ENCODE data around the gene ASXL1. TPM values are rescaled to one million over a fixed set of nuclear protein-coding genes. Genes with fewer than 3 reads are reported as not detected.

The ASXL1 gene
- total RNA-seq, 1 experiment from 2014 or later: 52.2 TPM

DNA sequence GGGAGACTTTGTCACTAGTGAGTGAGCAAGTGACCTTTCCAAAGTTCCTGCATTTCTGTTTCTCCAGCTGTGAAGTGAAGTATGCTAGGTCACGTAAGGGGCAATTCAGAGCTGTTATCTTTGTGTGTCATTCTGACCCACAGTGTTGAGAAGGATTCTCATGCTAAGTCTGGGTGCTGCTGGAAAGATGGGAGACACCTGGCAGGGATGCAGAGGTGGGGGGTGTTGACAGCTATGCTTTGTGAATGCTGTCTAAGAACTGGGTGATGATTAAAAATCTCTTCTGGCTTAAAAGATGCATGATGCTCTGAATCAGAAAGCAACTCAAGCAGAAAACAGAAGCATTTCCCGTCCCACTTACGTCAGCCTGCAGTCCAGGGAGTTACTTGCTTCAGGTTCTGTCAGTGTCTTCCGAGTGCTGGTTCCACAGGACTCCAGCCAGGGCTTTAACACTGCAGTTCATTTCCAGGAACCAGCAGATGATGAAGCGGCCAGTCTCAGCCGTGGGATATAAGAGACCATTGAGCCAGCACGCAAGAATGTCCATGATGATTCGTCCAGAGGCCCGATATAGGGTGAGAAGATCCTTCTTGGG is 30.9 kb upstream of the ASXL1 start:
- ChIA-PET CTCF (no interaction called here), POLR2A (no interaction called here), RAD21 (ENCODE audit: low non-redundant PET in 1 of 2, low total read pairs in 2 of 2, uncharacterized antibody in 2 of 2, unreplicated experiment in 2 of 2) (no interaction called here)
- ATAC-seq (no peak; the same call in 1 of the 2 replicates), DNase-seq (ENCODE audit: low read depth, low spot score) (no peak)
- no peaks in the 10 kb centered on the region for H4K20me1 ChIP-seq (ENCODE audit: insufficient read depth)
- peaks cover 3 to 6% of the 10 kb centered on the region in 2 experiments; a peak in 3 of 4 replicates for H3K36me3 ChIP-seq (ENCODE audit: control insufficient read depth in 1 of 2, insufficient read depth in 2 of 2, low read length in 2 of 2)
- H3K9me3 ChIP-seq (ENCODE audit: control insufficient read depth in 1 of 2, insufficient read depth in 1 of 2, low read depth in 1 of 2, low read length in 2 of 2): no peaks in the 10 kb centered on the region
- TF ChIP-seq, protein P1, sequence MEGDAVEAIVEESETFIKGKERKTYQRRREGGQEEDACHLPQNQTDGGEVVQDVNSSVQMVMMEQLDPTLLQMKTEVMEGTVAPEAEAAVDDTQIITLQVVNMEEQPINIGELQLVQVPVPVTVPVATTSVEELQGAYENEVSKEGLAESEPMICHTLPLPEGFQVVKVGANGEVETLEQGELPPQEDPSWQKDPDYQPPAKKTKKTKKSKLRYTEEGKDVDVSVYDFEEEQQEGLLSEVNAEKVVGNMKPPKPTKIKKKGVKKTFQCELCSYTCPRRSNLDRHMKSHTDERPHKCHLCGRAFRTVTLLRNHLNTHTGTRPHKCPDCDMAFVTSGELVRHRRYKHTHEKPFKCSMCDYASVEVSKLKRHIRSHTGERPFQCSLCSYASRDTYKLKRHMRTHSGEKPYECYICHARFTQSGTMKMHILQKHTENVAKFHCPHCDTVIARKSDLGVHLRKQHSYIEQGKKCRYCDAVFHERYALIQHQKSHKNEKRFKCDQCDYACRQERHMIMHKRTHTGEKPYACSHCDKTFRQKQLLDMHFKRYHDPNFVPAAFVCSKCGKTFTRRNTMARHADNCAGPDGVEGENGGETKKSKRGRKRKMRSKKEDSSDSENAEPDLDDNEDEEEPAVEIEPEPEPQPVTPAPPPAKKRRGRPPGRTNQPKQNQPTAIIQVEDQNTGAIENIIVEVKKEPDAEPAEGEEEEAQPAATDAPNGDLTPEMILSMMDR (IDR thresholded peaks at IDR 0.05 in 2 of 3, conservative IDR thresholded peaks at IDR 0.05 in 1 of 3; ENCODE audit: borderline replicate concordance in 1 of 3, insufficient read depth in 1 of 3, low read depth in 2 of 3, low read length in 2 of 3): no peak
- no peak for TF ChIP-seq EZH2phosphoT487 (IDR thresholded peaks at IDR 0.05; ENCODE audit: borderline replicate concordance)
- TF ChIP-seq, protein P2, sequence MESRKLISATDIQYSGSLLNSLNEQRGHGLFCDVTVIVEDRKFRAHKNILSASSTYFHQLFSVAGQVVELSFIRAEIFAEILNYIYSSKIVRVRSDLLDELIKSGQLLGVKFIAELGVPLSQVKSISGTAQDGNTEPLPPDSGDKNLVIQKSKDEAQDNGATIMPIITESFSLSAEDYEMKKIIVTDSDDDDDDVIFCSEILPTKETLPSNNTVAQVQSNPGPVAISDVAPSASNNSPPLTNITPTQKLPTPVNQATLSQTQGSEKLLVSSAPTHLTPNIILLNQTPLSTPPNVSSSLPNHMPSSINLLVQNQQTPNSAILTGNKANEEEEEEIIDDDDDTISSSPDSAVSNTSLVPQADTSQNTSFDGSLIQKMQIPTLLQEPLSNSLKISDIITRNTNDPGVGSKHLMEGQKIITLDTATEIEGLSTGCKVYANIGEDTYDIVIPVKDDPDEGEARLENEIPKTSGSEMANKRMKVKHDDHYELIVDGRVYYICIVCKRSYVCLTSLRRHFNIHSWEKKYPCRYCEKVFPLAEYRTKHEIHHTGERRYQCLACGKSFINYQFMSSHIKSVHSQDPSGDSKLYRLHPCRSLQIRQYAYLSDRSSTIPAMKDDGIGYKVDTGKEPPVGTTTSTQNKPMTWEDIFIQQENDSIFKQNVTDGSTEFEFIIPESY (IDR thresholded peaks at IDR 0.05; ENCODE audit: extremely low read depth, insufficient replicate concordance, low read length): no peak
- no peak for TF ChIP-seq EGR1 (IDR thresholded peaks at IDR 0.05; ENCODE audit: low read depth)
- no peak for TF ChIP-seq CEBPB (IDR thresholded peaks at IDR 0.05; ENCODE audit: low read depth)
- TF ChIP-seq ZFX (IDR thresholded peaks at IDR 0.05): no peak
- no peak for TF ChIP-seq SIN3A (IDR thresholded peaks at IDR 0.05; ENCODE audit: low read depth)
- TF ChIP-seq ZNF274 (IDR thresholded peaks at IDR 0.05; ENCODE audit: low read depth, low read length): no peak
- no peak for TF ChIP-seq POLR2AphosphoS5 (IDR thresholded peaks at IDR 0.05; ENCODE audit: low read depth, low read length)
- TF ChIP-seq SRF (IDR thresholded peaks at IDR 0.05; ENCODE audit: low read depth): no peak
- no peak for TF ChIP-seq CBX3 (IDR thresholded peaks at IDR 0.05; ENCODE audit: low read depth)
- no peak overlapping the region for H3K9ac ChIP-seq (ENCODE audit: low read length)
- H3K27me3 ChIP-seq (ENCODE audit: insufficient read depth, low read length): no peaks in the 10 kb centered on the region
- no peaks in the 10 kb centered on the region for H3K9me2 ChIP-seq (ENCODE audit: insufficient read depth)
- H3K79me2 ChIP-seq (ENCODE audit: insufficient read depth, low read length): no peaks in the 10 kb centered on the region
- H3K27ac ChIP-seq (ENCODE audit: low read depth, low read length): no peak overlapping the region
- peaks cover 28 to 37% of the 10 kb centered on the region in 2 experiments for H3K4me1 ChIP-seq (ENCODE audit: control insufficient read depth in 1 of 2, insufficient read depth in 2 of 2, low read length in 2 of 2)
- BruUV-seq (replicated peaks): no TSS peak
- intact Hi-C loops (cut with micrococcal nuclease): no loop called here
- no peak overlapping the region for H3K4me3 ChIP-seq (replicated peaks in 1 of 2; ENCODE audit: low read depth in 1 of 2, low read length in 2 of 2)
- H2AFZ ChIP-seq (ENCODE audit: low read depth, low read length, poor library complexity, severe bottlenecking): no peak overlapping the region
- peak overlapping the region; percentile 55; the same call in 1 of the 2 replicates for H3K4me2 ChIP-seq (ENCODE audit: low read length)
